MM.1S (cell line): ENCODE measurements around the gene KIAA1191.
A peak's percentile ranks its signal among the peaks of the same experiment; 100 is the strongest.

ENCODE experiments used
- DNase-seq: peaks from one replicate; pipeline ENCODE4 v3.0.0-alpha.2; 2015
- H2AFZ ChIP-seq: fragments of 300-600 bp; sonication (generic); 2 replicates; pipeline ENCODE4 v1.6.0; 2016; ENCODE audit warnings: antibody characterized with exemption, low read length
- H3F3A ChIP-seq: fragments of 300-600 bp; sonication (generic); 2 replicates; pipeline ENCODE4 v1.6.1; 2016; ENCODE audit warnings: mild to moderate bottlenecking, antibody characterized with exemption, low read length, moderate library complexity, mixed read lengths; ENCODE audit not compliant: insufficient read depth
- H3K27ac ChIP-seq: fragments of 300-600 bp; sonication (generic); 2 replicates; pipeline ENCODE4 v1.5.1; 2016; ENCODE audit warnings: mild to moderate bottlenecking, low read length
- H3K27me3 ChIP-seq: fragments of 300-600 bp; sonication (generic); replicated peaks from 2 replicates; pipeline ENCODE4 v1.6.0; 2016; ENCODE audit warnings: low read length; ENCODE audit not compliant: insufficient read depth
- H3K36me3 ChIP-seq: fragments of 300-600 bp; sonication (generic); replicated peaks from 2 replicates; pipeline ENCODE4 v1.6.1; 2016; ENCODE audit warnings: mild to moderate bottlenecking, low read length, mixed read lengths; ENCODE audit not compliant: insufficient read depth
- H3K4me1 ChIP-seq: fragments of 300-600 bp; sonication (generic); 2 replicates; pipeline ENCODE4 v1.6.1; 2016; ENCODE audit warnings: low read length, mixed read lengths
- H3K4me2 ChIP-seq: fragments of 300-600 bp; sonication (generic); 2 replicates; pipeline ENCODE4 v1.6.0; 2016; ENCODE audit warnings: low read depth, low read length
- H3K4me3 ChIP-seq: fragments of 300-600 bp; sonication (generic); 2 replicates; pipeline ENCODE4 v1.5.1; 2016; ENCODE audit warnings: low read length, mixed read lengths
- H3K79me2 ChIP-seq: fragments of 300-600 bp; sonication (generic); 2 replicates; pipeline ENCODE4 v1.6.1; 2016; ENCODE audit warnings: mixed run types, low read length, mixed read lengths
- H3K9ac ChIP-seq: fragments of 300-600 bp; sonication (generic); 2 replicates; pipeline ENCODE4 v1.6.1; 2016; ENCODE audit warnings: low read length, mixed read lengths
- H3K9me2 ChIP-seq: fragments of 300-600 bp; sonication (generic); replicated peaks from 2 replicates; pipeline ENCODE4 v1.6.1; 2016; ENCODE audit warnings: mild to moderate bottlenecking, low read length, mixed read lengths; ENCODE audit not compliant: insufficient read depth
- H3K9me3 ChIP-seq: fragments of 300-600 bp; sonication (generic); replicated peaks from 2 replicates; pipeline ENCODE4 v1.6.1; 2016; ENCODE audit warnings: mild to moderate bottlenecking, low read length, mixed read lengths; ENCODE audit not compliant: insufficient read depth
- H4K20me1 ChIP-seq: fragments of 300-600 bp; sonication (generic); 2 replicates; pipeline ENCODE4 v1.6.1; 2016; ENCODE audit warnings: mild to moderate bottlenecking, low read length, moderate library complexity, mixed read lengths; ENCODE audit not compliant: insufficient read depth
- EZH2 ChIP-seq: fragments of 300-600 bp; sonication (generic); optimal IDR thresholded peaks from 2 replicates; pipeline ENCODE3; 2017; ENCODE audit warnings: low read depth, mild to moderate bottlenecking, antibody characterized with exemption, low read length, mixed read lengths
- EZH2phosphoT487 ChIP-seq: fragments of 300-600 bp; sonication (generic); IDR thresholded peaks from 2 replicates; pipeline ENCODE4 v1.6.1; 2018; ENCODE audit warnings: antibody characterized with exemption, low read length
- TF ChIP-seq, protein P1 (sequence below): fragments of 300-600 bp; sonication (generic); IDR thresholded peaks from 2 replicates; pipeline ENCODE4 v1.5.1; 2016; ENCODE audit warnings: antibody characterized with exemption, low read length, mixed read lengths

Gene KIAA1191, protein sequence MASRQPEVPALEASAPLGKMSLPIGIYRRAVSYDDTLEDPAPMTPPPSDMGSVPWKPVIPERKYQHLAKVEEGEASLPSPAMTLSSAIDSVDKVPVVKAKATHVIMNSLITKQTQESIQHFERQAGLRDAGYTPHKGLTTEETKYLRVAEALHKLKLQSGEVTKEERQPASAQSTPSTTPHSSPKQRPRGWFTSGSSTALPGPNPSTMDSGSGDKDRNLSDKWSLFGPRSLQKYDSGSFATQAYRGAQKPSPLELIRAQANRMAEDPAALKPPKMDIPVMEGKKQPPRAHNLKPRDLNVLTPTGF

DNA sequence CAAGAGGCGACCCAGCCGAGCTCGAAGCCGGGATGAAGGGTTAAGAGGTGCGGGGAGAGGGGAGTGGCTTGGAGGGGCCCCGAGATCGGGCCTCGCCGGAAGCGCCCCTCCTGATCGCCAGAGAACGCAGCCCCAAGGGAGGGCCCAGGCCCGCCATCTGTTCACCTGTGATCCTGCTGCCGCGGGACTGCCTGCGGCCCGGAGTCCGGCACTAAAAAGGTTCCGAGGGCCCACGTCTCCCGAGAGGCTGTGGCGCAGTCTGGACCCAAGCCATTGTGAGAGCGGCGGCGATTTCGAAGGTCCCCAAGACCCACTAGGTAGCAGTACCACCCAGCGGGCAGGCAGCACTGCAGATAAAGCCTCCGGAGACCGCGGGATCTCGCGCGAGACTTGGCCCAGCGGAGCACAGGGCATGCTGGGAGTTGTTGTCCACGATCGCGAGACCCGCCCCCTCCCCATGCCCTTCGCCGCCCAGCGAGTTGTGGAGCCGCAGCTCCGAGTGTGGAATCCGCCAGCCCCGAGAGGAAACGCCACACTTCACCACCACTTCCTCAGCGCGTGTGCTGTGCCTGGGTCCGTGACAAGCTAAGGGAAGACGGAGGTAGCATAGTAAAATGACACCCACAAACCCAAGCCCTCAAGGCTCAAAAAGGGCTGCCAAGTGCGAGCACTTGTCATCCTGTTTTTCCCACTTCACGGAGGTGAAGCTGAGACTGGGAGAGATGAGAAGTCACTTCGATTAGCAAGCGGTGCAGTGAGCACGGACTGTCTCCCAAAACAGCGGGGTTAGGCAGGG, at the start of gene KIAA1191:
TSS of gene KIAA1191 (minus strand) at position 328 of the 796 bp plus-strand sequence. CDS start 2,256 bp downstream, outside the sequence.
- Histone ChIP-seq H3K27ac (no peak within 1 kb of the TSS), H2AFZ (peak within 1 kb of the TSS; percentile 86), H4K20me1 (no peaks in the 10 kb centered on the region), H3K4me2 (peak within 1 kb of the TSS; percentile 77), H3K27me3 (peaks cover 18% of the 10 kb centered on the region), H3K36me3 (no peaks in the 10 kb centered on the region), H3K9me3 (no peaks in the 10 kb centered on the region), H3F3A (no peaks in the 10 kb centered on the region; the same call in 1 of the 2 replicates), H3K9me2 (no peaks in the 10 kb centered on the region), H3K4me3 (peak within 1 kb of the TSS; percentile 95), H3K4me1 (0 out of 2 replicates have a peak, but pooled peaks cover 5% of the 10 kb centered on the region), H3K9ac (peak within 1 kb of the TSS; percentile 79), H3K79me2 (peaks cover 29% of the 10 kb centered on the region)
- TF ChIP-seq, protein P1, sequence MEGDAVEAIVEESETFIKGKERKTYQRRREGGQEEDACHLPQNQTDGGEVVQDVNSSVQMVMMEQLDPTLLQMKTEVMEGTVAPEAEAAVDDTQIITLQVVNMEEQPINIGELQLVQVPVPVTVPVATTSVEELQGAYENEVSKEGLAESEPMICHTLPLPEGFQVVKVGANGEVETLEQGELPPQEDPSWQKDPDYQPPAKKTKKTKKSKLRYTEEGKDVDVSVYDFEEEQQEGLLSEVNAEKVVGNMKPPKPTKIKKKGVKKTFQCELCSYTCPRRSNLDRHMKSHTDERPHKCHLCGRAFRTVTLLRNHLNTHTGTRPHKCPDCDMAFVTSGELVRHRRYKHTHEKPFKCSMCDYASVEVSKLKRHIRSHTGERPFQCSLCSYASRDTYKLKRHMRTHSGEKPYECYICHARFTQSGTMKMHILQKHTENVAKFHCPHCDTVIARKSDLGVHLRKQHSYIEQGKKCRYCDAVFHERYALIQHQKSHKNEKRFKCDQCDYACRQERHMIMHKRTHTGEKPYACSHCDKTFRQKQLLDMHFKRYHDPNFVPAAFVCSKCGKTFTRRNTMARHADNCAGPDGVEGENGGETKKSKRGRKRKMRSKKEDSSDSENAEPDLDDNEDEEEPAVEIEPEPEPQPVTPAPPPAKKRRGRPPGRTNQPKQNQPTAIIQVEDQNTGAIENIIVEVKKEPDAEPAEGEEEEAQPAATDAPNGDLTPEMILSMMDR = peak; percentile 36
- no peak for TF ChIP-seq EZH2phosphoT487
- DNase-seq = peak; percentile 95

DNA sequence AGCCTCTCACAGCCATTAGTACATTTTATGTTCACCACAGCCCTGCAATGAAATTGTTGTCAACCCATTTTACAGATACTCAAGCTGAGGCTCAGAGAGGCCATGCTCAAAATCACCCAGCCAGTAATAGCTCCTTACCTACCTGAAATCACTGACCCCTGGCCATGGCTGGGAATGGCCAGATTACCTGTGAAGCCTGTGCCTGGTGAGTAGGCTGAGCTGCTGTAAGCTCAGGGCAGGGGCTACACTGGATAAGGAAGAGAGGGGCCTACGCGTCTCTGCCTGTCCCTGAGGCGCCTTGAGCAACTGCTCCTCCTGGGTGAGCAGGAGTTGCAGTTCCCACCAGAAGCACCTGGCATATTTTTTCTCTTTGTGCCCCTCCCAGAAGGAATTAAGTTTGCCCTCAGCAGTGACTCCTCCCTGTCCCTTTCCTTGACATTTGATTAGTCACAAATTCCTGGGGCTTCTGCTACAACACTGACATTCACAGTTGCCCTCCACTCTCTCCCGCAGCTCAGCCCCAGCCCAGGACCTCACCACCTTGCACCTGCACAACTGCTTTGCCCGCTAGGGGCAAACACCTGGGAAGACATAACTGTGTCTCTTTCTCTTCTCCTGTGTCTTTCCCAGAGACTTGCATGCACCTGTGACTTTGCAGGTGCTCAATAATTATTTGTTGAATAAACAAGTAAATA, 49.1 kb upstream of the KIAA1191 start:
- Histone ChIP-seq H3F3A (peaks cover 17% of the 10 kb centered on the region), H3K4me2 (no peak overlapping the region), H4K20me1 (no peaks in the 10 kb centered on the region), H3K4me3 (no peak overlapping the region), H3K4me1 (peaks cover 33% of the 10 kb centered on the region), H3K27me3 (no peaks in the 10 kb centered on the region), H3K79me2 (peaks cover 46% of the 10 kb centered on the region), H3K9ac (no peak overlapping the region), H3K27ac (no peak overlapping the region; the same call in 1 of the 2 replicates), H3K9me3 (no peaks in the 10 kb centered on the region), H3K36me3 (no peaks in the 10 kb centered on the region; the same call in 1 of the 2 replicates), H2AFZ (no peak overlapping the region), H3K9me2 (no peaks in the 10 kb centered on the region)
- no peak for DNase-seq
- TF ChIP-seq EZH2 (no peak), EZH2phosphoT487 (no peak)
- TF ChIP-seq, protein P1 = peak; percentile 47

DNA sequence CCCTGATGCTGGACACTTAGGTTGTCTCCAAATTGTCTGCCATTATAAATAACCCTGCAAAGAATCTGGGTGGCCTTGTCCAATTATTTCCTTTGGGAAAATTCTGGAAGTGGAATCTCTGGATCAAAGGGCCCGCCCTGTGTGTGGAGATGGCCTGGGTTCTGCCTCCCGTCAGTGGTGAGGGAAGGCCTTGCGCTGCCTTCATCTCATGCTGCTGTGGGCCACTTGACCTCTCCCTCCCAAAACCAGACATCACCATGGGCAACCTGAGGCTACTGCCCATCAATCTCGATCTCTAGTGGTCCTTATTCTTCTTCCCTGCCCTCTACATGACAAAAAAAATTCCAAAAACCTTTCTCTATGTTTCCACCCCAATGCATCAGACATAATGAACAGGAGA, 48.2 kb upstream of the KIAA1191 start:
- H3K9me2 ChIP-seq = no peaks in the 10 kb centered on the region
- H4K20me1 ChIP-seq = no peaks in the 10 kb centered on the region
- TF ChIP-seq, protein P1 = no peak
- TF ChIP-seq EZH2phosphoT487 (no peak), EZH2 (no peak)
- peaks cover 33% of the 10 kb centered on the region for H3K4me1 ChIP-seq
- no peak for DNase-seq
- peaks cover 44% of the 10 kb centered on the region for H3K79me2 ChIP-seq
- H2AFZ ChIP-seq = no peak overlapping the region
- H3K4me3 ChIP-seq = no peak overlapping the region
- peaks cover 17% of the 10 kb centered on the region for H3F3A ChIP-seq
- H3K36me3 ChIP-seq = no peaks in the 10 kb centered on the region; the same call in 1 of the 2 replicates
- no peak overlapping the region for H3K9ac ChIP-seq
- H3K27me3 ChIP-seq = no peaks in the 10 kb centered on the region
- no peak overlapping the region for H3K4me2 ChIP-seq
- H3K9me3 ChIP-seq = no peaks in the 10 kb centered on the region
- no peak overlapping the region for H3K27ac ChIP-seq
